Esophagus muscularis mucosa (tissue), 4 donors: ENCODE results near the gene EHBP1. TPM values are rescaled to one million over a fixed set of nuclear protein-coding genes. Genes with fewer than 3 reads are reported as not detected.

Experiments used
- DNase-seq: peaks from one replicate; pipeline ENCODE4 v3.0.0-alpha.2; 2017; ENCODE audit errors: extremely low spot score
- H3K27ac ChIP-seq, 4 donors: fragments of 200-600 bp; sonication (generic); replicated peaks in 1 of 4; 1 replicate in 3 of 4; 2 replicates in 1 of 4; pipeline ENCODE4 v1.5.1; 2016 to 2019; ENCODE audit warnings: mild to moderate bottlenecking in 1 of 4
- H3K27me3 ChIP-seq, 4 donors: fragments of 200-600 bp; sonication (generic); one replicate each; pipeline versions ENCODE4 v1.5.1 to v1.6.0; 2016 to 2019
- H3K36me3 ChIP-seq, 4 donors: fragments of 200-600 bp; sonication (generic); one replicate each; pipeline ENCODE4 v1.5.1; 2016 to 2019
- H3K4me1 ChIP-seq, 4 donors: fragments of 200-600 bp; sonication (generic); one replicate each; pipeline ENCODE4 v1.5.1; 2016 to 2019
- H3K4me3 ChIP-seq, 4 donors: fragments of 200-600 bp; sonication (generic); 1 replicate in 2 of 4; 2 replicates in 2 of 4; pipeline ENCODE4 v1.5.1; 2016 to 2019; ENCODE audit warnings: mild to moderate bottlenecking in 4 of 4, moderate library complexity in 1 of 4
- H3K9me3 ChIP-seq, 4 donors: fragments of 200-600 bp; sonication (generic); 1 replicate in 3 of 4; 2 replicates in 1 of 4; pipeline ENCODE4 v1.5.1; 2016 to 2019
- CTCF ChIP-seq, 3 experiments: fragments of 200-600 bp in 2 of 3; fragments of 450-650 bp in 1 of 3; sonication (generic) in 2 of 3; IDR thresholded peaks; one replicate each; pipeline ENCODE4 v1.5.1; 2017 to 2019; ENCODE audit warnings: antibody characterized with exemption in 3 of 3, mild to moderate bottlenecking in 2 of 3, moderate library complexity in 1 of 3
- EP300 ChIP-seq: sonication (generic); formaldehyde crosslinking; IDR thresholded peaks from one replicate; pipeline ENCODE4 v1.6.1; 2017; ENCODE audit warnings: antibody characterized with exemption
- POLR2A ChIP-seq: fragments of 450-650 bp; IDR thresholded peaks from one replicate; pipeline ENCODE4 v1.6.1; 2017; ENCODE audit warnings: antibody characterized with exemption, moderate library complexity, mild to moderate bottlenecking, low read depth
- POLR2AphosphoS5 ChIP-seq, 2 donors: sonication (generic); formaldehyde crosslinking; IDR thresholded peaks; one replicate each; pipeline ENCODE4 v1.6.1; 2017; ENCODE audit warnings: antibody characterized with exemption in 2 of 2
- WGBS: methylation state at CpG from one replicate; pipeline ENCODE4 v1.1.5; 2018; 5-methylcytosine and 5-hydroxymethylcytosine counted together
- intact Hi-C: fragments of 100-400 bp; cut with DNase I; formaldehyde crosslinking; loops from one replicate; pipeline ENCODE4 v1.15.1; 2023
- total RNA-seq, 4 donors: library from RNA; depleted of rRNA; stranded (reverse); fragments of >200 nt; gene quantifications; one replicate each; pipeline versions ENCODE4 v1.1.0 to v1.2.1, GENCODE V29; 2016

EHBP1 gene
- total RNA-seq, 4 donors from 2014 or later, result 103 to 199 (median 151) TPM

- Histone ChIP-seq H3K4me3 (no peak overlapping the region), H3K4me1 (no peaks in the 10 kb centered on the region), H3K9me3 (no peaks in the 10 kb centered on the region), H3K27me3 (no peaks in the 10 kb centered on the region), H3K36me3 (peaks cover 0 to 18% (median 2%) of the 10 kb centered on the region in 4 donors), H3K27ac (no peak overlapping the region)
- intact Hi-C loops, result no loop called here
- no peak for TF ChIP-seq POLR2AphosphoS5 (IDR thresholded peaks at IDR 0.05)
- TF ChIP-seq POLR2A, result no peak
- TF ChIP-seq EP300, result no peak
- no peak for TF ChIP-seq CTCF (IDR thresholded peaks at IDR 0.05)
- no peak for DNase-seq
- 97% methylated on average over 2 of the region's 2 CpGs for WGBS
Observed at GRCh38 chr2:62971936-62972335, 266.4 kb downstream of the EHBP1 start.

- TF ChIP-seq POLR2AphosphoS5 (IDR thresholded peaks at IDR 0.05) (no peak), EP300 (no peak), POLR2A (no peak), CTCF (IDR thresholded peaks at IDR 0.05) (no peak)
- no peak overlapping the region for H3K4me3 ChIP-seq
- no peaks in the 10 kb centered on the region for H3K9me3 ChIP-seq
- no peaks in the 10 kb centered on the region for H3K4me1 ChIP-seq
- intact Hi-C loops, result no loop called here
- no peaks in the 10 kb centered on the region for H3K27me3 ChIP-seq
- no peak overlapping the region for H3K27ac ChIP-seq
- H3K36me3 ChIP-seq, result peaks cover 0 to 23% (median 2%) of the 10 kb centered on the region in 4 donors
- no peak for DNase-seq
Observed at GRCh38 chr2:62972601-62973000, 267.1 kb downstream of the EHBP1 start.

- WGBS, result 94% methylated on average over 2 of the region's 2 CpGs
- DNase-seq, result no peak
- no peak overlapping the region for H3K4me3 ChIP-seq
- TF ChIP-seq POLR2A (no peak), EP300 (no peak), CTCF (IDR thresholded peaks at IDR 0.05) (no peak), POLR2AphosphoS5 (IDR thresholded peaks at IDR 0.05) (no peak)
- peaks cover 2 to 47% (median 8%) of the 10 kb centered on the region in 4 donors for H3K36me3 ChIP-seq
- H3K9me3 ChIP-seq, result no peaks in the 10 kb centered on the region
- intact Hi-C loops, result no loop called here
- no peaks in the 10 kb centered on the region for H3K27me3 ChIP-seq
- no peaks in the 10 kb centered on the region for H3K4me1 ChIP-seq
- no peak overlapping the region for H3K27ac ChIP-seq
Observed at GRCh38 chr2:62974999-62975398, 269.5 kb downstream of the EHBP1 start.

GRCh38 chr2:62991605-62992004 is 286.1 kb downstream of the EHBP1 start:
- intact Hi-C loops, result no loop called here
- WGBS, result 97% methylated on average over 3 of the region's 3 CpGs
- H3K27me3 ChIP-seq, result no peaks in the 10 kb centered on the region
- no peak overlapping the region for H3K4me3 ChIP-seq
- H3K36me3 ChIP-seq, result peaks cover 4 to 58% (median 22%) of the 10 kb centered on the region in 4 donors
- H3K9me3 ChIP-seq, result no peaks in the 10 kb centered on the region
- no peaks in the 10 kb centered on the region for H3K4me1 ChIP-seq
- TF ChIP-seq EP300 (no peak), CTCF (IDR thresholded peaks at IDR 0.05) (no peak), POLR2A (no peak), POLR2AphosphoS5 (IDR thresholded peaks at IDR 0.05) (no peak)
- DNase-seq, result no peak
- no peak overlapping the region for H3K27ac ChIP-seq

- H3K36me3 ChIP-seq, result peaks cover 8 to 62% (median 27%) of the 10 kb centered on the region in 4 donors
- no peak for DNase-seq
- no peak overlapping the region for H3K27ac ChIP-seq
- WGBS, result 90% methylated on average over 2 of the region's 2 CpGs
- intact Hi-C loops, result no loop called here
- H3K27me3 ChIP-seq, result no peaks in the 10 kb centered on the region
- H3K9me3 ChIP-seq, result no peaks in the 10 kb centered on the region
- H3K4me3 ChIP-seq, result no peak overlapping the region
- TF ChIP-seq CTCF (IDR thresholded peaks at IDR 0.05) (no peak), POLR2A (no peak), POLR2AphosphoS5 (IDR thresholded peaks at IDR 0.05) (no peak), EP300 (no peak)
- no peaks in the 10 kb centered on the region for H3K4me1 ChIP-seq
Observed at GRCh38 chr2:62992561-62992960, 287.0 kb downstream of the EHBP1 start.
